ENCODE data around the gene ADAMTSL1.

GRCh38 chr9:18890372-18890771, 416.4 kb downstream of the ADAMTSL1 start:
- TF ChIP-seq CTCF (IDR thresholded peaks at IDR 0.05; ENCODE audit: low read depth, low read length), result no peak
- TF ChIP-seq EZH2phosphoT487 (IDR thresholded peaks at IDR 0.05; ENCODE audit: low read depth), result no peak

Data from OCI-LY3 (cell line).